ENCODE data around the gene KCNN3. TPM values are rescaled to one million over a fixed set of nuclear protein-coding genes. Genes with fewer than 3 reads are reported as not detected.

Gene KCNN3
- total and polyA plus RNA-seq, 2 of the 8 experiments (the other 6 are each of a cell fraction or from before 2014, with no cell fraction given) = 2.8 to 3.7 TPM

DNA sequence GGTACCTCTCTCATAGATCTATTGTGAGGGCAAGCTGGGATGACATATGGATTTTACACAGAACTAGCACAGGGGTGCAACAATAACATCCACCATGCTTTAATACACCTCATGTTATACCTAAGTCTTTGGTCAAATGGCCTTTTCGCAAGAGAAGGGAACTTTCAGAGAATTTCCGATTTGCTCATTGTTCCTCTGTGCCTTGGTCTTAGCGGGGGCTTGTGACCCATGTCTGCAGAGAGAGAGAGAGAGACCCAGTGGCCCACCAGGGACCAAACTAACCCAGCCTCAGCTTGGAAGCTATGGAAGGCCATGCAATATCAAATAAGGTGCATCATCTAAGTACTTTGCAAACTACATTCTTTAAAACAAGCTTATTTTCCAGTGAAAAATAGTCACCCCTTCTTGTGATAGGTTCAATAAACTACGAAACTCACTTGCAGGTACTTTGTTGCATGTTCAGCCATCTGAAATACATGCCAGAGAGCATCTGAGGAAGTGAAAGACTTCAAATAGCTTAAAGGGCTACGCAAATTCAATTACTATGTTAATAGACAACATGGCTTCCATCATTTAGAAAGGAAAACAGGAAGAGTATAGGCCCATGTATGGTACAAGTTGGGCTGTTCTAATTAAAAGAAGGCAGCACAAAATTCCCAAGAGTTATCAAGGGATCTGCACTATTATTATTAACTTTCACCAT is 100.7 kb downstream of the KCNN3 start (continued):
- TF ChIP-seq, protein P1, sequence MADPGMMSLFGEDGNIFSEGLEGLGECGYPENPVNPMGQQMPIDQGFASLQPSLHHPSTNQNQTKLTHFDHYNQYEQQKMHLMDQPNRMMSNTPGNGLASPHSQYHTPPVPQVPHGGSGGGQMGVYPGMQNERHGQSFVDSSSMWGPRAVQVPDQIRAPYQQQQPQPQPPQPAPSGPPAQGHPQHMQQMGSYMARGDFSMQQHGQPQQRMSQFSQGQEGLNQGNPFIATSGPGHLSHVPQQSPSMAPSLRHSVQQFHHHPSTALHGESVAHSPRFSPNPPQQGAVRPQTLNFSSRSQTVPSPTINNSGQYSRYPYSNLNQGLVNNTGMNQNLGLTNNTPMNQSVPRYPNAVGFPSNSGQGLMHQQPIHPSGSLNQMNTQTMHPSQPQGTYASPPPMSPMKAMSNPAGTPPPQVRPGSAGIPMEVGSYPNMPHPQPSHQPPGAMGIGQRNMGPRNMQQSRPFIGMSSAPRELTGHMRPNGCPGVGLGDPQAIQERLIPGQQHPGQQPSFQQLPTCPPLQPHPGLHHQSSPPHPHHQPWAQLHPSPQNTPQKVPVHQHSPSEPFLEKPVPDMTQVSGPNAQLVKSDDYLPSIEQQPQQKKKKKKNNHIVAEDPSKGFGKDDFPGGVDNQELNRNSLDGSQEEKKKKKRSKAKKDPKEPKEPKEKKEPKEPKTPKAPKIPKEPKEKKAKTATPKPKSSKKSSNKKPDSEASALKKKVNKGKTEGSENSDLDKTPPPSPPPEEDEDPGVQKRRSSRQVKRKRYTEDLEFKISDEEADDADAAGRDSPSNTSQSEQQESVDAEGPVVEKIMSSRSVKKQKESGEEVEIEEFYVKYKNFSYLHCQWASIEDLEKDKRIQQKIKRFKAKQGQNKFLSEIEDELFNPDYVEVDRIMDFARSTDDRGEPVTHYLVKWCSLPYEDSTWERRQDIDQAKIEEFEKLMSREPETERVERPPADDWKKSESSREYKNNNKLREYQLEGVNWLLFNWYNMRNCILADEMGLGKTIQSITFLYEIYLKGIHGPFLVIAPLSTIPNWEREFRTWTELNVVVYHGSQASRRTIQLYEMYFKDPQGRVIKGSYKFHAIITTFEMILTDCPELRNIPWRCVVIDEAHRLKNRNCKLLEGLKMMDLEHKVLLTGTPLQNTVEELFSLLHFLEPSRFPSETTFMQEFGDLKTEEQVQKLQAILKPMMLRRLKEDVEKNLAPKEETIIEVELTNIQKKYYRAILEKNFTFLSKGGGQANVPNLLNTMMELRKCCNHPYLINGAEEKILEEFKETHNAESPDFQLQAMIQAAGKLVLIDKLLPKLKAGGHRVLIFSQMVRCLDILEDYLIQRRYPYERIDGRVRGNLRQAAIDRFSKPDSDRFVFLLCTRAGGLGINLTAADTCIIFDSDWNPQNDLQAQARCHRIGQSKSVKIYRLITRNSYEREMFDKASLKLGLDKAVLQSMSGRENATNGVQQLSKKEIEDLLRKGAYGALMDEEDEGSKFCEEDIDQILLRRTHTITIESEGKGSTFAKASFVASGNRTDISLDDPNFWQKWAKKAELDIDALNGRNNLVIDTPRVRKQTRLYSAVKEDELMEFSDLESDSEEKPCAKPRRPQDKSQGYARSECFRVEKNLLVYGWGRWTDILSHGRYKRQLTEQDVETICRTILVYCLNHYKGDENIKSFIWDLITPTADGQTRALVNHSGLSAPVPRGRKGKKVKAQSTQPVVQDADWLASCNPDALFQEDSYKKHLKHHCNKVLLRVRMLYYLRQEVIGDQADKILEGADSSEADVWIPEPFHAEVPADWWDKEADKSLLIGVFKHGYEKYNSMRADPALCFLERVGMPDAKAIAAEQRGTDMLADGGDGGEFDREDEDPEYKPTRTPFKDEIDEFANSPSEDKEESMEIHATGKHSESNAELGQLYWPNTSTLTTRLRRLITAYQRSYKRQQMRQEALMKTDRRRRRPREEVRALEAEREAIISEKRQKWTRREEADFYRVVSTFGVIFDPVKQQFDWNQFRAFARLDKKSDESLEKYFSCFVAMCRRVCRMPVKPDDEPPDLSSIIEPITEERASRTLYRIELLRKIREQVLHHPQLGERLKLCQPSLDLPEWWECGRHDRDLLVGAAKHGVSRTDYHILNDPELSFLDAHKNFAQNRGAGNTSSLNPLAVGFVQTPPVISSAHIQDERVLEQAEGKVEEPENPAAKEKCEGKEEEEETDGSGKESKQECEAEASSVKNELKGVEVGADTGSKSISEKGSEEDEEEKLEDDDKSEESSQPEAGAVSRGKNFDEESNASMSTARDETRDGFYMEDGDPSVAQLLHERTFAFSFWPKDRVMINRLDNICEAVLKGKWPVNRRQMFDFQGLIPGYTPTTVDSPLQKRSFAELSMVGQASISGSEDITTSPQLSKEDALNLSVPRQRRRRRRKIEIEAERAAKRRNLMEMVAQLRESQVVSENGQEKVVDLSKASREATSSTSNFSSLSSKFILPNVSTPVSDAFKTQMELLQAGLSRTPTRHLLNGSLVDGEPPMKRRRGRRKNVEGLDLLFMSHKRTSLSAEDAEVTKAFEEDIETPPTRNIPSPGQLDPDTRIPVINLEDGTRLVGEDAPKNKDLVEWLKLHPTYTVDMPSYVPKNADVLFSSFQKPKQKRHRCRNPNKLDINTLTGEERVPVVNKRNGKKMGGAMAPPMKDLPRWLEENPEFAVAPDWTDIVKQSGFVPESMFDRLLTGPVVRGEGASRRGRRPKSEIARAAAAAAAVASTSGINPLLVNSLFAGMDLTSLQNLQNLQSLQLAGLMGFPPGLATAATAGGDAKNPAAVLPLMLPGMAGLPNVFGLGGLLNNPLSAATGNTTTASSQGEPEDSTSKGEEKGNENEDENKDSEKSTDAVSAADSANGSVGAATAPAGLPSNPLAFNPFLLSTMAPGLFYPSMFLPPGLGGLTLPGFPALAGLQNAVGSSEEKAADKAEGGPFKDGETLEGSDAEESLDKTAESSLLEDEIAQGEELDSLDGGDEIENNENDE (IDR thresholded peaks at IDR 0.05; ENCODE audit: insufficient replicate concordance, low read length) = no peak
- TF ChIP-seq BRCA1 (IDR thresholded peaks at IDR 0.05; ENCODE audit: low read depth, low read length) = no peak
- no peak for TF ChIP-seq CBX5 (IDR thresholded peaks at IDR 0.05; ENCODE audit: low read depth, low read length)
- TF ChIP-seq RAD21 (IDR thresholded peaks at IDR 0.05 in 1 of 2, conservative IDR thresholded peaks at IDR 0.05 in 1 of 2; ENCODE audit: low read depth in 2 of 2, low read length in 2 of 2) = no peak
